Vagina (tissue), 2 donors: ENCODE data around the gene SPAG6.

ENCODE experiments used
- CTCF ChIP-seq, 3 experiments: fragments of 450-650 bp in 2 of 3; fragments of 200-600 bp in 1 of 3; sonication (generic) in 1 of 3; IDR thresholded peaks; one replicate each; pipeline ENCODE4 v1.5.1; 2017 to 2019; ENCODE audit warnings: antibody characterized with exemption in 3 of 3, mild to moderate bottlenecking in 2 of 3, moderate library complexity in 2 of 3
- POLR2A ChIP-seq, 2 donors: fragments of 450-650 bp; IDR thresholded peaks; one replicate each; pipeline ENCODE4 v1.6.1; 2017; ENCODE audit warnings: antibody characterized with exemption in 2 of 2, mild to moderate bottlenecking in 2 of 2, moderate library complexity in 2 of 2
- POLR2AphosphoS5 ChIP-seq, 2 donors: sonication (generic); formaldehyde crosslinking; IDR thresholded peaks; one replicate each; pipeline ENCODE4 v1.9.0; 2017; ENCODE audit warnings: antibody characterized with exemption in 2 of 2, mild to moderate bottlenecking in 2 of 2, low read depth in 1 of 2; ENCODE audit not compliant: insufficient read depth in 1 of 2

- TF ChIP-seq CTCF (IDR thresholded peaks at IDR 0.05) (no peak), POLR2A (IDR thresholded peaks at IDR 0.05) (no peak), POLR2AphosphoS5 (IDR thresholded peaks at IDR 0.05; ENCODE audit: insufficient read depth in 1 of 2, low read depth in 1 of 2) (no peak)
Observed at GRCh38 chr10:22369434-22370072, 24.3 kb downstream of the SPAG6 start.
